WI38 (cell line): ENCODE measurements around the gene PIK3R2.
A peak's percentile ranks its signal among the peaks of the same experiment; 100 is the strongest.
"Not testable (repeated sequence)": the region's sequence is repeated elsewhere in the genome, so short reads cannot be mapped to it uniquely, and the experiment has no call there.

Source experiments
- H3K4me3 ChIP-seq: 2 replicates; pipeline ENCODE4 v1.5.1; 2011; ENCODE audit warnings: low read depth, mild to moderate bottlenecking, control low read depth, low read length
- CTCF ChIP-seq: IDR thresholded peaks from 2 replicates; pipeline ENCODE4 v1.5.1; 2012; ENCODE audit warnings: low read depth, mild to moderate bottlenecking, control low read depth, low read length

Gene PIK3R2

DNA sequence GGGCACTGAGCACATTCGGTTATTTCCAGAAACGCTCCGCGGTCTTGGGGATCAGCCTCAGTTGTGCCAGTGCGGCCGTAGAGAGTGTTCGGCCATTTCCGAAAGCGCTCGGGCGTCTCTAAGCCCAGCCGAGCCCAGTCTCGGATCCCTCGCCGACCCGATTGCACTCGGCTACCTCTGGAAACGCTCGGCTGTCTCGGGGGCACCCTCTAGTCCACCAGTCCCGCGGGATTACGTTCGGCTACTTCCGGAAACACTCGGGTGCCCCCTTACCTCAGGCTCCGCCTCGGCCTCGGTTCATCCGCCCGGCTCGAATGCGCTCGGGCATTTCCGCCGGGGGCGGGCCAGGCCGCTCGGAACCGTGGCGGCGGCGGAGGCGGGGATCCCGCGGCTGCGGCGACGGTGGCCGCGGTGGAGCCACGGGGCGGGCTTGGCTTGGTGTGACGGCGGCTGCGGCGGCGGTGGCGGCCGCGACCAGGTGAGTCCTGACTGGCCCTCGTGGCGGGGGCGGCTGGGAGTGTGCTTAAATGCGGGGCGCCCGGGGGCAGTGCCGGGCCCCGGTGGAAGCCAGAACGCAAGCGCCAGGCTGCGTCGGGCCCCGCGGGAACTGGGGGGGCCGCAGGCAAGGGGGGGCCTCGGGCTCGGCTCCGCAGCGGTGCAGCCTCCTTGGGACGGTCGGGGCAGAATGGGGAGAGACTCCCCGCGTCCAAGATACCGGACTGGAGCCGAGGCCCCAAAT lies at the start of gene PIK3R2:
Gene PIK3R2, plus strand, starts transcription at position 347 of the 739 bp plus-strand sequence. CDS start 2,717 bp downstream, outside the sequence.
- no peak for TF ChIP-seq CTCF

DNA sequence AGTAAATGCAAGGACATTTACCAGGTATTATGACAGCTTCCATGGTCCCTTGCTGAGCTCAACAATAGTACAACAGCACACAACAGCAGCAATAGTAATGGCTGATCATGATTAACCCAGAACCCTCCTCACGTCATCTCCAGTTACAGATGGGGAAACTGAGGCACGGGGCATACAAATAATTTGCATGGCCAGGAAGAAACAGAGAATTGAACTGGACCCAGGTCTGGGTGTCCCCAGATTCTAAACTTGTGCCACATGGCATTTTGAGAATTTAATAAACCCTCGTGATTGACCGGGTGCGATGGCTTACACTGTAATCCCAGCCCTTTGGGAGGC lies 48.2 kb upstream of the PIK3R2 start:
- peak overlapping the region; percentile 53 for H3K4me3 ChIP-seq
- TF ChIP-seq CTCF: no peak

More for the DNA sequence above, at the start of gene PIK3R2:
- peak within 1 kb of the TSS; percentile 87 for H3K4me3 ChIP-seq

DNA sequence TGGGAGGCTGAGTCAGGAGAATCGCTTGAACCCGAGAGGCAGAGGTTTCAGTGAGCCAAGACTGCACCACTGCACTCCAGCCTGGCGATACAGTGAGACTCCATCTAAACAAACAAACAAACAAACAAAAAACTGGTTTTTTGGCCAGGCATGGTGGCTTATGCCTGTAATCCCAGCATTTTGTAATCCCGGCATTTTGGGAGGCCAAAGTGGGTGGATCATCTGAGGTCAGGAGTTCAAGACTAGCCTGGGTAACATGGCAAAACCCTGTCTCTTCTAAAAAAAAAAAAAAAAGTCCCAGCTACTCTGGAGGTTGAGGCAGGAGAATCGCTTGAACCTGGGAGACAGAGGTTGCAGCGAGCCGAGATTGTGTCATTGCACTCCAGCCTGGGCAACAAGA lies 47.7 kb upstream of the PIK3R2 start:
- H3K4me3 ChIP-seq: not testable (repeated sequence)

GRCh38 chr19:18107235-18107634 lies 45.7 kb upstream of the PIK3R2 start:
- TF ChIP-seq CTCF: no peak
- no peak overlapping the region for H3K4me3 ChIP-seq

GRCh38 chr19:18108897-18109296 lies 44.1 kb upstream of the PIK3R2 start:
- no peak for TF ChIP-seq CTCF
- H3K4me3 ChIP-seq: no peak overlapping the region

DNA sequence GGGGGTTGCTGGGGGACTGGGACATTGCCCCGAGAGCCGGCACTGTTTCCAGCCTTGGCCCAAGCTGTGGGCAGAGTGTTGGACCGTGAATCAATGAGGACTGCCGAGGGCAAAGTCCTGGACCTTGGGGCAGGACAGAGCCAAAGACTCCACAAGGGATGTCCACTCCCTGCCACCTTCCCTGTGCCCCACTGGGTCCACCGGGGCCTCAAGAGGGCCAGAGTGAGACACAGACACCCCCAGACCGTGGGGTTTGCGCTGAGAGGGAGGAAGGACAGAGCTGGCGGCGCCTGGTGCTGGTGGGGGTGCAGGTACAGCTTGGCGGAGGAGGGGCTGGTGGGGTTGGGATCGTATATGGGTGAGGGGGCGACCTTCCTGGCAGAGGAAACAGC lies 43.6 kb upstream of the PIK3R2 start:
- no peak for TF ChIP-seq CTCF

GRCh38 chr19:18109733-18110608 lies 43.0 kb upstream of the PIK3R2 start:
- TF ChIP-seq CTCF: no peak
- H3K4me3 ChIP-seq: peak overlapping the region; percentile 70

More for the DNA sequence above, 43.6 kb upstream of the PIK3R2 start:
- peak overlapping the region; percentile 70 for H3K4me3 ChIP-seq
